ENCODE data around the gene RFTN1.

The RFTN1 gene

DNA sequence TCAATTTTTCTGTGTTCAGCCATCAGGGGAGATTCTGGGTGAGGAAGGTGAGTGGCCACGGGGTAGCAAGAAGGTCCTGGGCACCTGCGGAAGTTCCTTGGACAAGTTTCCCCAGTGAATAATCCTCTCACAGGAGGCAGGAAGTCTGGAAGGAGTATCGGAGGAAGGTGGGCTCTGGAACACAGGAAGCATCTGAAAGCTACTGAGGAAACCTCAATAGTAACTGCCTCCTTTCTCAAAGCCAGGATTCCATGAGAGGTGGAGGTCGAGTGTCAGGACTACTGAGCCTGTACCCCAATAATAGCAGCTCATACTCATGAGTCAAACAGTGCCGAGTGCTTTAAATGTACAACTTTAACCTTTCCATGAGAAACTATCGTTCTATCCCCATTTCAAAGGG lies 137.6 kb downstream of the RFTN1 start:
- no peak for DNase-seq

DNA sequence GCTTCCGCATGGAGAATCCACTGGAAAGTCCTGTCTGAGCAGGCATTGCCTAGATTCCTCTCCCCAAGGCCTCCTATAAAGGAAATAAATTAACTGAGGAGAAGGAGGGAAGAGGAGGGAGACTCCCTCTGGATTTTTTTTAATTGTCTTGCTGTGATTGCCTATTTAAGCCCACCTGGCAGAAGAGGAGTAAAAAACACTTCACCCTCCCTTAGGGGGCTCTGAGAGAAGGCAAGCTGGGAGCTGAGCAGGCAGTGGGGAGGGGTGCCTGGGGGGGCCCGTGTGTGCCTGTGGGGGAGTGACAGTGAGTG lies 138.6 kb downstream of the RFTN1 start:
- DNase-seq: no peak

DNA sequence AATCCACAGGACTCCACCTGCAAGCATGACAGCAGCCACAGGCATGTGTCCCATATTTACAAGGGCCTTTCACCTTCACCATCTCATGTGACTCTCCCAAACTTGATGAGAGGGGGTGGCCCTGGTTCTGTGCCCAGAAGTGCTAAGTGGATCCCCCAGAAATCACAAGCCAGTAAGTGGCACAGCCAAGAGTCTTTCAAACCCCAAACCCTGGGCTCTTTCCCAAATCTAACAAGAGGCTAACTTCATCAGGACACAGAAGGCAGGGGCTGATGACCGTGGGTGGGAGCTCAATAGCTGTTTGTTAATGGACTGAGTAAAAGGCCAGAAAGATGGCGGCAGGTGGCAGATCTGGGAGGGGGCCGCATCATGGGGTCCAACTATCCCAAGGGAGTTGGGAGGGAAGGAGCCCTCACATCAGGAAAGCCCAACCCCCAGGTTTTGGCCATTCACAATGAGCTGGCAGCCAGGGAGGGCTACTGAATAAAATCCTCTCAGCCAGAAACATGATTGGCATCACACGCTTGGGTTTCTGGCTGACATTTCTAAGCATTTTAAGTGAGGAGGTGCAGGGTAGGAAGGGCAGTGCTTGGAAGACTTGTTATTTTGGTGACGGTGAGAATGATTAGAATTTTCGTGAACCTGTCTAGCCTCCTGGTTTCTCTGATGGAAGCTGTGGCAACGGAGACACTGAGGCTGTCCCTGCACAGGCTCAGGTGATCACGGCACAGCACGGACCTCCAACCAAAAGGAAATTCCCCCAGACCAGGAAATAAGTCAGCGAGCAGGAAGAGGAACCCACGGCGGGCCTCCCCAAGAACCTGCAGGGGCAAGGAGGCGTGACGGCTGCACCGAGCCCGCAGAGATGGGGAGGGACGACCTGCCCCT lies 139.2 kb downstream of the RFTN1 start:
- no peak for DNase-seq

DNA sequence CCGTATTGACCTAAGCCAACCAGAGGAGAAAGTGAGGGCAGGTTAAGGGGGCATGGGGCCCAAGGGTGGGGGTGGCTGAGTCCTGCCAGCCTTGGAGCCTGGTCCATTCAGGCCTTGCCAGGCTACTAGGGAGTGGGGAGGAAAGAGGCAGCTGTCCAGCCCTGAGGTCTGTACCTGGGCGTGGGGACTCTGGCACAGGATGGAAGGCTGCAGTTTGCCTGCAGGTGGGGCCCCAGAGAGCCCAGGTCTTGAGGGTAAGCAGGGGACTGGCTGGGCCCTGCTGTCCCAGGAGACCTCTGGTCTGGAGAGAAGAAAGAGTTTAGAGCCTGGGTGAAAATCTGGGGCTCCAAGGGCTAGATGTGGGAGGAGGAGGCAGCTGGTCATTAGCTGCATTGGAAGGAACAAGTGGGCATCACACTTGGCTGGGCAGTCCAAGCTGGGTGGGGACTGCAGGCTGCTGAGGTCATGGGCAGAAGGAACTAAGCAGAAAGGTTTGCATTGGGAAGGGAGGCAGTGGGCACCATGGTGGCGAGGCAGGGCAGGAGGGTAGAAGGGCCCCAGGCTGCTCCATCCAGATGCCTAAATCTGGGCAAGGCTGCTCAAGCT lies 140.1 kb downstream of the RFTN1 start:
- DNase-seq: no peak

DNA sequence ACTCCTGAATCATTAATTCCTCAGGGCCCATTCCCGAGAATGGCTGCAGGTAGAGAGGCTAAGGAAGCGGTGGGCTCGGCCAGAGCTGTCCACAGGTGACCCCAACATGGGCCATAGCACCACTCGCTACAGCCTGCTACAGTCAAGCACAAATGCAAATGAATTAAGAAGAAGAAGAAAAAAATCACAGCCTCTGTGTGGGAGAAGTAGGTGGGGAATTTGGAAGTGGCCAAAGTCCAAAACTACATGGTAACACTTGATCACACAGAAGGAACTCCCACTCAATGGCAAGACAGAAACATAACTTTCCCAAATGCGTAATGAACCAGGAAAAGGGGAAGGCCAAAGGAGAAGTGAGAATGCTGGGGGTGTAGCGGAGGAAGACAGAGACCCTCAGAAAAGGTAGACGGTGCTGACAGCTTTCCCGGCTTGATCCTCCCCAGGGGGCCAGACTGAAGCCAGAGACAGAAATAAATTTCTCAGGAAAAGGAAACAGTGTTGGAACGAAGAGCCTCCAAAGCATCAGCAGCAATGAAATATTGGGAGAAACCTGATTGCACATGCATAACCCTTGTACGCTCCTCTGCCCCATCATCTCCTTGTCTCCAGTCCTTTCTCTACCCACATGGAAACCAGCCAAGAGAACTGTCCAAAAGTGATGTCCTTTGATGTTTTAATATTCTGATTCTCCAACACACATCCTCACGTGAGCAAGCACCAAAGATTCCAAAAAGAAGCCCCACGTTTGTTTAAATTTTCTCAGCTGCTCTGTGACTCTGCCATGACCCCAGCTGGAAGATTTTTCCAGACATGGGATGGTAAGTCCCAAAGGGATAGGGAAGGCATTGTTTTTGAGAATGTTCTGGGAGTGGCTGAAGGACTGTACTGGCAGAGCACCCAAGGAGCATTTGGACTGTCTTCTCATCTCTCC lies 140.9 kb downstream of the RFTN1 start:
- DNase-seq: peak; percentile 40

DNA sequence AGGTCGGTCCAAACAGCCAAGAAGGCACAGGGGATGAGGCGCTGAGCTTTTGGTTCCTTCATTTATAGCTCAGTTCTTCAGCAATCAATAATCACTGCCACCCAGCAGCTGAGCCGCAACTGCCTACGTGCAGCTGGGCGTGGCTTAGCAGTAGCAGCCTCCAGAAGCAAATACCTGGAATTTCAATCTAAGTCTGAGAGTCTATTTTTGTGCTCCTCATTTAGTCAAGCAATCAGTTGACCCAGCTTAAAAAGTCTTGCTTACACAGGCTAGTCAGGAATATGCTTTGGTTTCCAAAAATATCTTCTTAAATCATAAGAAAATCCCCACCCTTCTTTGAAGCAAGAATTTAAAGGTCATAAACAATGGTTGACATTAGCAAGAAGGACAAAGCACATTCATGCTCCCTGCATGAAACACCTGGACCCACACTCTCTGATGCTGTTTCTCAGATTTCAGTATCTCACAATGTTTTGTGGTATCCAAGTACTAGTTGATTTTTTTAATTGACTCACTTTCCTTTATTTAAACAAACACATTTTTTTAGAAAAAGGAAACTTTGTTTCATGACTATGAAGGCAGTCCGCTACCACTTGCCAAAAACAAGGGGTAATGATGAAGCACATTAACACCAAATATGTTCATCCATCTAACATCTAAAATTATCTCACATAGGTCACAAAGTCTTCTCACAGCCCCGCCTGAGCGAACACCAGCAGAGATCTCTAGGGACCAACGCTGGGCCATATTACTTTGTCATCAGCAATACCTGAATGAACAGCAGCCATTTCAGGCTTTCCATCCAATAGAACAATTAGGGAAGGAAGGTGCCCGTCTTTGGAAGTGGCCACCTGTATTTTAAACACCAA lies 142.4 kb downstream of the RFTN1 start:
- DNase-seq: no peak

DNA sequence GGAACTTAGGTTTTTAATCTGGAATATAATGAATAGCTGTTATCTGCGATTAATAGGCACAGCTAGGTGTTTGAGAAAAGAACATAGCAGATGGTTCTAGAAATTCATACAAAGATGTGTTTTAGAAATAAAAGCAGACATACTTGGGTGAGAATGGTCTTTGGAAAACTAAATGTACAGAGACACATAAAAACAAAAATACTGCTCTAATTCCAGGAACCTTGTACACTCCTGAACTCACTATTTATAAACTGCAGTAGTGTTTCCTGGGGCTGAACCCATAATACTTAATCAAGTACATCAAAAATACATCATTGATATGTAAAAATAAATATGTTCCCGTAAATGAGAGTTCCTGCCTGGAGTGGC lies 143.0 kb downstream of the RFTN1 start:
- no peak for DNase-seq

DNA sequence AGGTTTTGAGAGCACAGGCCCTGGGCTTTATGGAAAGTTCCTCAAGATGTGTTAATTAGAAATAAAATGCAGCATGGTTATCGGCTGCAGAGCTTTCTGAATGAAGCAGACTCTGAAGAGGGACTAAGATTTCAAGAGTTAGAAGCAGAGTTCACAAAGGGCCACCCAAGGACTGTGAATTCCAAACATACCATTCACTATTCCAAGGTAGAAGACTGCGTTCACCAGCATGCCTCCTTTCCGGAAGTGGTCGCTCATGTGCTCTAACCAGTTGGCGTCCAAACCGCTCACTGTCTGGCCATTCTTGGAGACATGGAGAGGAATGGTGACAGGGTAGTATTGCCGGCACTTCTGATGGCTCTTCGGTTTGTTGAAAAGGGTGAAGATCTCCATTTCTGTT lies 143.6 kb downstream of the RFTN1 start:
- peak; percentile 60 for DNase-seq

DNA sequence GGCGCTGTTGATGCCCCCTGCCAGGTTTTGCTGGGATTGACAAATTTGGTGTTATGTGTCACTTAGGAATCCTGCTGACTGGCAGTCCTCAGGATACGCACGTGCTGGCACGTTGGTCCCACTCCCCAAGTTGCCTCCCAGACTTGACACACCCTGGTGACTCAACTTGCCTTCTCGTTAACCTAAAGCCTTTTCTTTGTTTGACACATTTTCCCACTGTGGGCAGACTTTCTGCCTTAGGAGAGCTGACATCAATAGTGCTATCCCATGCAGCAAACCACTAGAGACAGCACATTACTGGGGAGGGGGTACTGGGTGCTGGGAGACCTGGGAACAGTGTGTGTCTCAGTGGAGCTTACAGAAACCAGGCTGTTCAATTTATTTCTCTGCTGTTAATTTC lies 144.2 kb downstream of the RFTN1 start:
- DNase-seq: peak; percentile 62

DNA sequence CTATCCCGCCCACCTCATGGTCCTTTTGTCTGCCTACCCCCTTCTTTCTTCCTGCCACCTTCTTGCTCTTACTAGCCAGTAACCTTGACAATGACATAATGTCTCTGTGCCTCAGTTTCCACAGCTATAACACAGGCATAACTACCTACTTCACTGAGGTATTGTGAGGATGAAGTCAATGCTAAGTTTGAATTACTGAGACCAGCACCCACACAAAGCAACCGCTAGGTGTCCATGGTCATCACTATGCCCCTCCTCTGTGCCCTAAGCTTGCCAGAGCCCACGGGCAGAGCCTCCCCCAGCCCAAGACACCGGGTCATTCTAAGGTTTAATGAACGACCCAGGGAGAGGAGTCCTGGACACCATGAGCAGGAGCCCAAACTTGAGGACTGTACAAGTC lies 146.9 kb downstream of the RFTN1 start:
- no peak for DNase-seq

DNA sequence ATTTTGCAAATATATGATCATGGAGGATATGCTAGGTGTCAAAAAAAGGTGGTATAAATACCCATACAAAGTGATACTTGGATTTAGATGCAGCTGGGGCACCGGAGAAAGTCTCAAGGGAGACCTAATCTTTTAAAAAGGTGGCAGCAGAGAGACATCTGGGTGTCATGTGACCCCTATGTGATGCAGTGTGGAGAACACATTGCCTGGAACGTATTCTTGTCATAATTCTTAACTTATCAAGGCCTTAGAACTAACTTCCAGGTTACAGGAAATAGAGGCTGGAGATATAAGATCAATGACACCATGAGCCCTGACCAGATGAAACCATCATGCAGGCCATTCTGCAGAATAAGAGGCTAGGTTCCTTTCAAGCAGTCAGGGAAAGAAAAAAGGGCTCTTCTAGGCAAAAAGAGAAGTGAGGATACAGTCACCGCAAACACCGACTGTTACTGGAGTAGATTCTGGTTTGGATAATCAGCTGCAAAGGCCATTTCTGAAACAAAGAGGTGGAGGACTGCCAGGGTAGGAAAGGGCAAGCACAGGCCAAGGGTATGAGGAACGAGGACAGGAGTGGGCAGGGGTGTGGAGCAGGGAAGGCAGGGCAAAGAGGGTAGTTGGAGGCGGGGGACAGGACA lies 147.9 kb downstream of the RFTN1 start:
- no peak for DNase-seq

DNA sequence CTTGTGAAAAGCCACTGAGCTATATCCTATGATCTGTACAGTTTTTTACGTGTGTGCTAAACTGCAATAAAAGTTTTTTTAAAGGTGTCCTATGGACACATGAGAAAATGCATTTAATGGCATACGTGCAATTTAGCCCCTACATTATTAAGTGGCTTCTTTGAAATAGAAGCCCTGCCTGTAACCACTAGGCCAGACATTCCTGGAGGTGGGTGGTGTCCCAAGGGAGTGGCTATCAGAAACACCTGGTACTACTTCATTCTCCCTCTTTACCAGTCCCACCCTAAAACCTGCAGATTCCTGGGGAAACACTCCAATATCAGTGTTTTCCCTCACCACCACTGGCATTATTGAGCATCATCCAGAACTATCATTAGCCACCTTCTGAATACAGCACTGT lies 148.5 kb downstream of the RFTN1 start:
- no peak for DNase-seq

DNA sequence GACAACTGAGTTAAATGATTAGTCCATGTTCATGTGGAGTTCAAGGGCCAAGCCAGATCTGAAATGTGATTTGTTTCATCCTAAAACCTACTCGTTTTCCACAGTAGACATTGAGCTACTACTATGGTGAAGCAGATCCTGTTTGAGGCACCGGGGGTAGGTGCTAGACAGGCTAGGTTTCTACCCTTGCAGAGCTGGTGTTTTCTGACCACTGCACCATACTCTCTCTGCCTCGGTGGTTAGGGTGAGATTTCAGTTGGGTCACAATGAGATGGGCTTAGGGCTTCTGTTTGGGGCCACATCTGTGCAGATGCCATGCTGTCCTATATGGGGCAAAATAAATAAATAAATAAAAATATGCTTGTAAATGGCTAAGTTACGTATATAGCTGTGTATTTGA lies 149.2 kb downstream of the RFTN1 start:
- no peak for DNase-seq

DNA sequence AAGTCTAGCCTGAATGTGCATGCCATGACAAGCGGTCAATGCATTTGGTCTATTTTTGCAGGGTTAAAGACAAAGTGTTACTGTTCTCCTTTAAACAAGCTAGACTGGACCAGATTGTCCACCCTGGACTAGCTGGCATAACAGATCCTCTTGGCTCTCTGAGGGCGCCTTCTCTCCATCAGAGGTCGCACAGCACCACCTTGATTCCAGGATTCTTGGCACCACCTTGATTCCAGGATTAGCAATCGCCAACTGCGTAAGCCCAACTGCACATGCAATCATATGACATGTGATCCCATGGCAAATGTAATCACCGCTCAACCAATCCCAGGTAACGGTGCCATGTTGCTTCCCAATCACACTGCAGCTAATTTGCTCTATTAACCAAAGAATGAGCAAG lies 149.9 kb downstream of the RFTN1 start:
- no peak for DNase-seq

DNA sequence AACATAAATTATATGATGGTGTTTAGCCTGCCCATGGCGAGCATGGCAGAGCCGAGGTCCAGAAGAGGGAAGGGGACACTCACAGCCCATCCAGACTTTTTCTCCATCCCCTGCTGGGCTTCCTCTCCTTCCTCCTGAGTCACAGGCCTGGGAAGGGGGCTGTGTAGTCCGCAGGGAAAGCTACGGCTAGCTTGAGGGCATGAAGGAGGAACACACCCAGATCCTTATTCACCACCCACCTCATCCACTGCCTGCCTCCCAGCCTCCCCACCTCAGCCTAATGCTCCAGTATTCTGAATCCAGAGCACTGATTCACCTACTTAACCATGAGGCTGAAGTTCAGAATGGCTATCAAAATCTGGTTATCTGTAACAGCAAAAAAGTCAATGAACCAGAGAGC lies 150.7 kb downstream of the RFTN1 start:
- DNase-seq: peak; percentile 52

DNA sequence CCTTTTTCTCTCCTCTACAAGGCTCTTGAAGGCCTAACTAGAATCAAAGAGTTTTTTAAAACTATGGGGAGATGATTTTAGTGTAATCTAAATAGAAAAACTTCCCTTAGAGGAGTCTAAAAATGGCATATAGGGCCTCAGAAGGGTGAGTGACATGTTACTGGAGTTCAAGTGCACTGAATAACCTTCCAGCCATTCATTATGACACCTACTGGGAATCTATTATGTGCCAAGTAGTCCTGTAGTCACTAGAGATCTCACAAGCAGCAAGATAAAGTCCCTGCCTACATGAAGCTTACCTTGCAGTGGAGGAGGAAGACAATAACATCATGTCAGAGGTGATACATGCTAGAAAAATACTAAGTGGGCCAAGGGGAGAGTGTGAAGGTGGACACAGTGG lies 152.4 kb downstream of the RFTN1 start:
- DNase-seq: no peak

DNA sequence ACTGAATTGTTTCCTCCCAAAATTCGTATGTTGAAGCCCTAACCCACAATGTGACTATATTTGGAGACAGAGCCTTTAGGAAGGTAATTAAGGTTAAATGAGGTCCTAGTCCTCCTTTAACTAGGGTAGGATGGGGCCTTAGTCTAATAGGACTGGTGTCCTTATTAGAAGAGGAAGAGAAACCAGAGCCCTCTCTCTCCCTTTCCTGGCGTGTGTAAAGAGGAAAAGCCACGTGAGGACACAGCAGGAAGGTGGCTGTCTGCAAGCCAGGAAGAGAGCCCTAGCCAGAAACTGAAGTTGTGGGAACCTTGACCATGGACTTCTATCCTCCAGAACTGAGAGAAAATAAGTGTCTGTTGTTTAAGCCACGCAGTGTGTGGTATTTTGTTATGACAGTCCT lies 154.2 kb downstream of the RFTN1 start:
- no peak for DNase-seq

DNA sequence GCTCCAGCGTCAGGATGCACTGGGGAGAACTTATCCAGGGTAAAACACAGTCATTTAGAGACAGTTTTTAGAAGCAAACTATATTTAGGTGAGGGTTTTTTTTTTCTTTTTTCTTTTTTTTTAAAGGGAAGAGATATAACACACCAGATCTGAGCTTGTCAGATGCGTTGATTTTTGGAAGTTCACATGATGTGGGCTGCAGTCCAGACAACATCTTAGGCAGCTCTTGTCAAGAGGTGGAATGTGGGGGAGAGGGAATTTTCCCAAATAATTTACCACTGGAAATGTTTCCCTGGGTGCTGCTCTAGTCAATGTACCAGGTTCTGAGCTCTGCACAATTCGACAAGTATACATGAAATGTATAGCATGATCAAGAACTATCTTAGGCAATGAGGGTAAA lies 155.2 kb downstream of the RFTN1 start:
- DNase-seq: no peak

DNA sequence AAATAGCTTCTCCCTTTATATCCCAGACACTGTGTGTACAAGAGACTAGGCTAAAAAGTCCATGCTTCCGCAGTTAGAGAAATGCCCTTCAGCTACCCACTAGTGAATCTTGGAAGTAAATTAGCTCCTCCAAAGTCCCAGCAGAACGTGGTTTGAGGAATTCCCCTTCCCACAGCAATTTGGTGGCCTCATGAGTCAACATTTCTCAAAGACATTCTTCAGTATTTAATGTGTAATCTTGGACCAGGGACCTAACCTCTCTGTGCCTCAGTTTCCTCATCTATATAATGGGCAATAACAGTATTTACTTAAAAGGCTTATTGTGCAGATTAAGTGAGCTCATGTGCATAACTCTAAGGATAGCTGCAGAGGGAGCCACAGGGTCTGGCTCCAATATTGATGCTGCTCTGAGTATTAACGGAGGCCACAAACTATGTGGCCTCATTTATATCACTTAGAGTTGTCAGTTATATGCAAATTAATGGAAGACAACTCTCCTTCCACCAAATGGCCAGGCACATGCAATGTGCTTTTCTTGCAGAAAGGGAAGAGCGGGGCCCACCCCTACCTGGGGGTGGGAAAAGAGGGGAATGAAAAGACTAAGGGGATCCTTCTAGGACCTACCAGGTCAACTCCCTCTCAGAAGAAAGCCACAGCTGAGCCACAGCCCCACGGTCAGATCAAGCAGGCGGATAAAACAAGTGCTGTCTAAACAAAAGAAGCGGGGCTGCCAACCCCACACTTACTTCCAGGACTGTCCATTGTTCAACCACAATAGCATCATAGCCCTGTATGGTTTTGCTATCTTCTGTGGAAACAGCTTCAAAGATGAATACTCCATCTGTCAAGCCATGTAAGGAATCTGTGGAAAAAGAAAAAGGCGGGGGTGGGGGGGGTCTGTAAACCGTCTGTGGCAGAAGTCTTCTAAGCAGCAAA lies 156.0 kb downstream of the RFTN1 start:
- peak; percentile 47 for DNase-seq

DNA sequence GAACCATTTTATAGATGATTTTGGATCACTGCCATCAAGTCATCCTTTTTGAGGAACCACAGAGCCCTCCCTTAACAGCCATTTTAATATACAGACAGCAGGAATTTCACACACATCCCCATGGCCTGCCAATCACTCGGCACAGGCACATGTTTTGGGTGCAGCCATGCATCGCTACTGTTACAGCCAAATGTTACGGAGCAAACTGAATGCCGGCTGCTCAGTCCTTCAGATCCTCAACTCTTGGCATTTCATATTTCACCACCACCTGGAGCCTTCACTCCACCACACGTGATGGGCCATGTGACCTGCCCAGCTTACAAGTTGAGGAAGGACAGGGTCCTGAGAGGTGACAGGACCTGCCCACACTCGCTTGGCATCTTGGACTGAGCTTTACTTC lies 157.7 kb downstream of the RFTN1 start:
- no peak for DNase-seq

DNA sequence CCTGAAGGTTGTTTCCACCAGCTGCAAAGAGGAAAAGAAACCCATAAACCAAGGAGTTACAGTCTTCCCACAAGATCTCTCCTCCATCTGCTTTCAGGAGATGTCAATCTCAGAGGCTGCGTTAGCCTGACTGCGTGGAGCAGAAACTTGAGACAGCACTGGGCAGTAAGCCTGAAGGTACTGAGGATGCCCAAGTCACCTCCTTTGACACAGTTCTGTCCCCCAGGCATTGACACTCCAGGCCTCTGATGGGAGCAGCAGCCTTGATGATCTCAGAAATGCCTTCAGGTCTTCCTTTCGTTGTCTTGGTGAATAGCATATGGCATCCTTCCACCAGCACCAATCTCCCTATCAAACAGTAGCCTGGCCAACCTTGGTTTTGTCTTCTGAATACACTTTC lies 159.2 kb downstream of the RFTN1 start:
- no peak for DNase-seq

Data from fibroblast of skin of scalp (primary cell).